GM21576 (cell line): ENCODE measurements around the gene ATAD5.

Source experiments
- ATAC-seq: cut with Tn5 transposase; IDR thresholded peaks from one replicate; pipeline ENCODE4 v1.9.1; 2021; ENCODE audit warnings: mild to moderate bottlenecking, moderate library complexity; ENCODE audit not compliant: unreplicated experiment

Gene ATAD5

DNA sequence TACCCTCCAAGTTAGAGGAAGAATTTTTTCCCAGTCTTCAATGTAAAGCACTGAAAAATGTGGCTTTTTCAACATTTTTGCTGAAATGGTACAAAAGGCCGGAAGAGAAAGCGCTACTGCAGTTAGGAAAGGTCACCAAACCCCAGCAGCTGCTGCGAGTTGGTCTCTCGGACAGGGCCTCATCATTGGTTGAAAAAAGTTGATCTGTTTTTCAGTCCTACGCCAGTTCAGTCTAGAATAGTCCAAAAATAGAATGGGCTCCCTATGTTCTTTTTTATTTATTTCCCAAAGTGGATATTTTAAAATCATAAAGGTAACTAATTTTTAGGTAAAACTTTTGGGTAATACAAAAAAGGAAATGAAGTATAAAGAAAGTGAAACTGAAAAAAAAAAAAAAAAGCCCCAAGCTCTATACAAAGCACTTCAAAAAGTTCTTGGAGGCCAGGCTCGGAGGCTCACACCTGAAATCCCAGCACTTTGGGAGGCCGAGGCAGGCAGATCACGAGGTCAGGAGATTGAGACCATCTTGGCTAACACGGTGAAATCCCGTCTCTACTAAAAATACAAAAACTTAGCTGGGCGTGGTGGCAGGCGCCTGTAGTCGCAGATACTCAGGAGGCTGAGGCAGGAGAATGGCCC is 107.4 kb downstream of the ATAD5 start:
- no peak for ATAC-seq

- no peak for ATAC-seq
Observed at GRCh38 chr17:30942308-30943079, 110.7 kb downstream of the ATAD5 start.
